ENCODE measurements around the gene CLDN5.

CLDN5 gene

GRCh38 chr22:19524170-19525115 lies at the start of gene CLDN5:
Gene CLDN5, minus strand, starts transcription at chr22:19524410. Its CDS starts 155 bp downstream, at chr22:19524255.
- peak; percentile 43 for DNase-seq (ENCODE audit: low read depth)

- DNase-seq (ENCODE audit: low read depth): no peak
Observed at GRCh38 chr22:19571995-19572394, 47.8 kb upstream of the CLDN5 start.

GRCh38 chr22:19571207-19571795 lies 47.1 kb upstream of the CLDN5 start:
- peak; percentile 26 for DNase-seq (ENCODE audit: low read depth)

- DNase-seq (ENCODE audit: low read depth): no peak
Observed at GRCh38 chr22:19569976-19570375, 45.8 kb upstream of the CLDN5 start.

GRCh38 chr22:19569276-19569640 lies 45.0 kb upstream of the CLDN5 start:
- no peak for DNase-seq (ENCODE audit: low read depth)

- peak; percentile 93 for DNase-seq (ENCODE audit: low read depth)
Observed at GRCh38 chr22:19568337-19569275, 44.4 kb upstream of the CLDN5 start.

GRCh38 chr22:19567157-19568009 lies 43.2 kb upstream of the CLDN5 start:
- no peak for DNase-seq (ENCODE audit: low read depth)

- no peak for DNase-seq (ENCODE audit: low read depth)
Observed at GRCh38 chr22:19566279-19567156, 42.3 kb upstream of the CLDN5 start.

- DNase-seq (ENCODE audit: low read depth): peak; percentile 48
Observed at GRCh38 chr22:19565382-19566278, 41.4 kb upstream of the CLDN5 start.

- no peak for DNase-seq (ENCODE audit: low read depth)
Observed at GRCh38 chr22:19559956-19560355, 35.7 kb upstream of the CLDN5 start.

GRCh38 chr22:19559324-19559811 lies 35.2 kb upstream of the CLDN5 start:
- DNase-seq (ENCODE audit: low read depth): no peak

GRCh38 chr22:19556963-19557545 lies 32.8 kb upstream of the CLDN5 start:
- no peak for DNase-seq (ENCODE audit: low read depth)

GRCh38 chr22:19555651-19556050 lies 31.4 kb upstream of the CLDN5 start:
- no peak for DNase-seq (ENCODE audit: low read depth)

GRCh38 chr22:19554834-19555404 lies 30.7 kb upstream of the CLDN5 start:
- DNase-seq (ENCODE audit: low read depth): peak; percentile 60

GRCh38 chr22:19553201-19553600 lies 29.0 kb upstream of the CLDN5 start:
- no peak for DNase-seq (ENCODE audit: low read depth)

GRCh38 chr22:19550382-19550781 lies 26.2 kb upstream of the CLDN5 start:
- DNase-seq (ENCODE audit: low read depth): no peak

GRCh38 chr22:19549428-19549827 lies 25.2 kb upstream of the CLDN5 start:
- no peak for DNase-seq (ENCODE audit: low read depth)

- no peak for DNase-seq (ENCODE audit: low read depth)
Observed at GRCh38 chr22:19548964-19549363, 24.8 kb upstream of the CLDN5 start.

Data from EH (cell line).